Heart right ventricle (tissue), 16 donors: ENCODE results near the gene CDH12. TPM values are rescaled to one million over a fixed set of nuclear protein-coding genes. Genes with fewer than 3 reads are reported as not detected.

Experiments used
- ATAC-seq, 8 donors: fragments of 200-7000 bp; cut with Tn5 transposase; one replicate each; pipeline ENCODE4 v1.9.1; 2020; ENCODE audit warnings: mild to moderate bottlenecking in 8 of 8, moderate library complexity in 8 of 8, moderate number of reproducible peaks in 1 of 8
- DNase-seq, 2 donors: peaks; one replicate each; pipeline ENCODE4 v3.0.0-alpha.2; 2020
- H3K27ac ChIP-seq, 10 donors: fragments of 200-600 bp; sonication (generic) in 2 of 10; one replicate each; pipeline versions ENCODE4 v1.5.0 to v1.8.0; 2020 to 2022; ENCODE audit warnings: mild to moderate bottlenecking in 3 of 10
- H3K27me3 ChIP-seq, 7 donors: fragments of 200-600 bp; one replicate each; pipeline ENCODE4 v1.8.0; 2021 to 2022; ENCODE audit warnings: mild to moderate bottlenecking in 2 of 7
- H3K36me3 ChIP-seq, 9 donors: fragments of 200-600 bp; sonication (generic) in 1 of 9; one replicate each; pipeline versions ENCODE4 v1.5.0 to v1.8.0; 2020 to 2022; ENCODE audit warnings: mild to moderate bottlenecking in 2 of 9
- H3K4me1 ChIP-seq, 9 donors: fragments of 200-600 bp; sonication (generic) in 1 of 9; one replicate each; pipeline versions ENCODE4 v1.5.0 to v1.8.0; 2020 to 2022; ENCODE audit warnings: mild to moderate bottlenecking in 4 of 9
- H3K4me3 ChIP-seq, 10 donors: fragments of 200-600 bp; sonication (generic) in 2 of 10; one replicate each; pipeline versions ENCODE4 v1.5.0 to v1.8.0; 2020 to 2022; ENCODE audit warnings: mild to moderate bottlenecking in 7 of 10, moderate library complexity in 2 of 10
- H3K9me3 ChIP-seq, 11 donors: fragments of 200-600 bp in 10 of 11; sonication (generic) in 2 of 11; one replicate each; pipeline versions ENCODE4 v1.5.0 to v1.8.0; 2013 to 2022; ENCODE audit warnings: mild to moderate bottlenecking in 2 of 11, control low read depth in 1 of 11, moderate library complexity in 1 of 11
- CTCF ChIP-seq, 9 donors: fragments of 200-600 bp; sonication (generic) in 2 of 9; IDR thresholded peaks; one replicate each; pipeline versions ENCODE4 v1.5.0 to v1.8.0; 2021 to 2022; ENCODE audit warnings: antibody characterized with exemption in 9 of 9, mild to moderate bottlenecking in 5 of 9, moderate library complexity in 1 of 9
- WGBS, 2 donors: extraction: QIAGEN DNeasy Blood & Tissue Kit; methylation state at CpG; one replicate each; pipeline ENCODE4 v1.1.7; 2013; ENCODE audit warnings: inconsistent platforms in 1 of 2; 5-methylcytosine and 5-hydroxymethylcytosine counted together
- intact Hi-C, 10 donors: fragments of 100-400 bp; cut with DNase I; formaldehyde crosslinking; loops; one replicate each; pipeline versions ENCODE4 v1.11.1 to v1.14.2; 2022
- polyA plus RNA-seq, 2 donors: library from polyadenylated mRNA; stranded (reverse); fragments of 200-250 nt; gene quantifications; one replicate each; pipeline ENCODE4 v1.2.3, GENCODE V29; 2013
- total RNA-seq, 10 donors: library from RNA; stranded (reverse); fragmentation: NEBNext Ultra II Directional in 3 of 10; extraction: Animal tissue kit (Norgen Biotek cat#: 25700) in 3 of 10; gene quantifications; one replicate each; pipeline versions ENCODE4 v1.2.1 to v1.2.4, GENCODE V29; 2021 to 2023
- donor health status: Arrhythmogenic right ventricular cardiomyopathy.
- donor health status: ischemic (EF 13 %, LVEDD 7.1; RV severe dilation, severe dysfunction).
- donor health status: healthy with polysubstance abuse.
- donor health status: DM: no; HTN: yes; CAD: no.
- donor health status: DM: no; HTN: no; CAD: no.
- donor health status: ischemic (EF 25% LVEDD 6.9; RV normal size, moderate dysfunction).
- donor health status: ischemic (EF 25% LVEDD 5.7; RV mildly dilated, moderate dysfunction).
- donor health status: healthy.
- donor health status: DM: yes; HTN: yes; CAD: no.
- donor health status: Ischemic cardiomyopathy.
- donor health status: ischemic (EF 35%, LVEDD 5.7; RV mildly dilated, moderate dysfunction).
- donor health status: nonischemic (EF 11% LVEDD 7.7; RV severe dilation, severe dysfunction).
- donor health status: DM: yes; HTN: yes; CAD: no.
- donor health status: PGD.
- donor health status: ischemic (EF 29% LVEDD 5.4; RV normal size, mild dysfunction).
- donor health status: nonischemic (EF 23%, LVEDD 6.1; RV moderate dilation, normal function).

CDH12 gene
- total and polyA plus RNA-seq, 12 donors, result not detected

DNA sequence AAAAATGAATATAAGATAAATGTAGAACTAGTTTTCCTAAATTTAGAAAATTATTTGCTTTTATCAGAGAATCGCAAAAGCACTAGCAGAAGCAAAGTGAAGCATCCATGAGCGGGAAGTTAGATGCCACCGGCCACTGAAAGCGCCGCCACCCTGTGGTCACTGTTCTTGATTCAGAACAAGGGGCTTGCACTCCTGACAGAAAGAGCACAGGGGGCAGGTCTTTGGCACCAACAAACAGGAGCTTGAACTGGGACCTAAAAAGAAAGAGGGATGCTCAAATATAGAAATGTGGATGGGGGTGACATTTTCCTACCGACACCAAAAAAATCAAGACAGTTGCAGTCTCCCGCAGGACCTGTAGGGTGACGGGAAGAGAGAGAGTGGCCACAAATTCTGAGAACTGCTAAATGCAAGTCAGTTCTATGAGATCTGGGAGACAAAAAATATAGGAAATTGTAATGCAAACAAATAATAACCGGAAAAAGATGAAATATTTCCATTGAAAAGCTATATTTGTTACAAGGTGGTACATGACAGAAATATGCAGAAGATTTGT lies 144.3 kb downstream of the CDH12 start:
- TF ChIP-seq CTCF (IDR thresholded peaks at IDR 0.05), result no peak
- H3K36me3 ChIP-seq, result no peaks in the 10 kb centered on the region
- no peaks in the 10 kb centered on the region for H3K9me3 ChIP-seq
- H3K4me3 ChIP-seq, result no peak overlapping the region
- 77% methylated on average over 9 of the region's 9 CpGs for WGBS, 2 donors
- H3K4me1 ChIP-seq, result no peaks in the 10 kb centered on the region
- DNase-seq (no peak), ATAC-seq (no peak)
- H3K27me3 ChIP-seq, result no peaks in the 10 kb centered on the region
- no peak overlapping the region for H3K27ac ChIP-seq
- intact Hi-C loops, result no loop called here

GRCh38 chr5:22706901-22707300 lies 146.2 kb downstream of the CDH12 start:
- Histone ChIP-seq H3K4me1 (no peaks in the 10 kb centered on the region), H3K36me3 (no peaks in the 10 kb centered on the region), H3K27ac (no peak overlapping the region), H3K4me3 (no peak overlapping the region), H3K27me3 (no peaks in the 10 kb centered on the region), H3K9me3 (no peaks in the 10 kb centered on the region)
- ATAC-seq, result no peak
- WGBS, 2 donors, result 75 to 82% methylated on average over 1 of the region's 1 CpG
- no peak for DNase-seq
- TF ChIP-seq CTCF (IDR thresholded peaks at IDR 0.05), result no peak
- intact Hi-C loops, result no loop called here

- WGBS, 2 donors, result 70 to 84% methylated on average over 5 of the region's 5 CpGs
- TF ChIP-seq CTCF (IDR thresholded peaks at IDR 0.05), result no peak
- intact Hi-C loops, result no loop called here
These were observed 153.8 kb downstream of the CDH12 start for GRCh38 chr5:22699319-22699718.

DNA sequence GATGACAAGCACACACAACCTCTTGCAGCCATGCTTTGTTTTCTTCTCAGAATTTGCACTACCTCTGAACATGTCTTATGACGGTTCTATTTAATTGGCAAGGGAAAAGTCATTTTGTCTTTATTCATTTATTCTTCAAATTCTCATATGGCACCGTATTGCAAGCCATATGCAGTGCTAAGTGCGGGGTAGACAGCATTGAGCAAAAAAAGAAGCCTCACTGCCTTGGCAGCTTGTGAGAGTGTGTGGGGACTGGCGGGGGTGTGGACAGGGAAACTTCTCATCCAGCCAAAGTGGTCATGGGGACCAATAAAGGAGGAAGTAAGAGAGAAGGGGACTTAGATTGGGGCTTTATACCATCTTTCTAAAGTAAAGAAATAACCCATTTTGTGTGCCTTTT lies 160.0 kb downstream of the CDH12 start:
- peaks cover 0 to 17% (median 0%) of the 10 kb centered on the region in 11 donors for H3K9me3 ChIP-seq
- no peak overlapping the region for H3K4me3 ChIP-seq
- no peaks in the 10 kb centered on the region for H3K27me3 ChIP-seq
- no peaks in the 10 kb centered on the region for H3K36me3 ChIP-seq
- 68 to 81% methylated on average over 4 of the region's 4 CpGs for WGBS, 2 donors
- no peak for TF ChIP-seq CTCF (IDR thresholded peaks at IDR 0.05)
- H3K27ac ChIP-seq, result no peak overlapping the region
- H3K4me1 ChIP-seq, result no peaks in the 10 kb centered on the region
- intact Hi-C loops, result no loop called here
- ATAC-seq (no peak), DNase-seq (no peak)

More at GRCh38 chr5:22699319-22699718, 153.8 kb downstream of the CDH12 start:
- no peak for DNase-seq
- H3K4me1 ChIP-seq, result no peaks in the 10 kb centered on the region
- no peaks in the 10 kb centered on the region for H3K27me3 ChIP-seq
- no peak for ATAC-seq
- H3K27ac ChIP-seq, result no peak overlapping the region
- no peaks in the 10 kb centered on the region for H3K36me3 ChIP-seq
- no peak overlapping the region for H3K4me3 ChIP-seq
- H3K9me3 ChIP-seq, result peaks cover 0 to 4% (median 0%) of the 10 kb centered on the region in 11 donors
